Naive thymus-derived CD4-positive, alpha-beta T cell (primary cell): Measurements from ENCODE around the gene PTPRG. TPM values are rescaled to one million over a fixed set of nuclear protein-coding genes. Genes with fewer than 3 reads are reported as not detected.

ENCODE experiments used
- ATAC-seq: fragments of 150-1000 bp; cut with Tn5 transposase; 2 replicates; pipeline ENCODE4 v1.10.0; 2021; ENCODE audit warnings: mild to moderate bottlenecking, moderate library complexity
- CTCF ChIA-PET: fragments of 350-600 bp; sonication (Branson Sonifier 250); formaldehyde crosslinking; loops from one replicate; lab custom pipeline; 2021; ENCODE audit warnings: antibody characterized with exemption; lab: Charles Lee
- POLR2A ChIA-PET: fragments of 350-600 bp; sonication (Branson Sonifier 250); formaldehyde crosslinking; loops from one replicate; lab custom pipeline; 2021; ENCODE audit warnings: antibody characterized with exemption, inconsistent platforms; lab: Charles Lee
- DNase-seq, 9 donors: peaks; one replicate each; pipeline versions ENCODE4 v3.0.0 to v3.0.0-alpha.2; 2020 to 2022; ENCODE audit warnings: mixed read lengths in 1 of 9
- H3K27ac ChIP-seq: one replicate; pipeline ENCODE4 v1.7.0; 2013; ENCODE audit warnings: mild to moderate bottlenecking, low read depth, low read length, moderate library complexity
- H3K27me3 ChIP-seq, 2 donors: one replicate each; pipeline ENCODE4 v1.7.0; 2013; ENCODE audit warnings: low read length in 2 of 2, mild to moderate bottlenecking in 2 of 2, moderate library complexity in 2 of 2; ENCODE audit not compliant: control insufficient read depth in 2 of 2, insufficient read depth in 2 of 2
- H3K36me3 ChIP-seq, 3 experiments: 1 replicate in 2 of 3; 2 replicates in 1 of 3; pipeline ENCODE4 v1.7.0; 2013; ENCODE audit warnings: low read length in 3 of 3, mild to moderate bottlenecking in 3 of 3, moderate library complexity in 1 of 3; ENCODE audit not compliant: insufficient read depth in 3 of 3, control insufficient read depth in 2 of 3
- H3K4me1 ChIP-seq, 2 donors: one replicate each; pipeline ENCODE4 v1.7.0; 2013; ENCODE audit warnings: low read length in 2 of 2, mild to moderate bottlenecking in 2 of 2, moderate library complexity in 1 of 2; ENCODE audit not compliant: control insufficient read depth in 2 of 2, insufficient read depth in 2 of 2
- H3K4me3 ChIP-seq: 2 replicates; pipeline ENCODE4 v1.7.0; 2013; ENCODE audit warnings: mild to moderate bottlenecking, low read length
- H3K9me3 ChIP-seq, 3 experiments: 1 replicate in 2 of 3; 2 replicates in 1 of 3; pipeline ENCODE4 v1.7.0; 2013; ENCODE audit warnings: low read length in 3 of 3; ENCODE audit not compliant: control insufficient read depth in 2 of 3
- H3K27ac Mint-ChIP-seq, 9 donors: one replicate each; pipeline ENCODE4 v1.8.0; 2020 to 2022; ENCODE audit warnings: mixed read lengths in 9 of 9, mild to moderate bottlenecking in 8 of 9, moderate library complexity in 5 of 9, inconsistent platforms in 2 of 9
- H3K27me3 Mint-ChIP-seq, 5 donors: one replicate each; pipeline ENCODE4 v1.8.0; 2021 to 2022; ENCODE audit warnings: mixed read lengths in 5 of 5, mild to moderate bottlenecking in 1 of 5
- H3K36me3 Mint-ChIP-seq, 5 donors: one replicate each; pipeline ENCODE4 v1.8.0; 2020 to 2022; ENCODE audit warnings: mixed read lengths in 5 of 5, mild to moderate bottlenecking in 3 of 5, inconsistent platforms in 1 of 5
- H3K4me1 Mint-ChIP-seq, 7 donors: one replicate each; pipeline ENCODE4 v1.8.0; 2020 to 2022; ENCODE audit warnings: mixed read lengths in 7 of 7, mild to moderate bottlenecking in 3 of 7, inconsistent platforms in 1 of 7
- H3K4me3 Mint-ChIP-seq, 10 donors: one replicate each; pipeline ENCODE4 v1.8.0; 2020 to 2022; ENCODE audit warnings: mild to moderate bottlenecking in 10 of 10, mixed read lengths in 10 of 10, moderate library complexity in 6 of 10, inconsistent platforms in 2 of 10
- H3K9me3 Mint-ChIP-seq, 11 donors: one replicate each; pipeline ENCODE4 v1.8.0; 2020 to 2022; ENCODE audit warnings: mixed read lengths in 11 of 11, mild to moderate bottlenecking in 4 of 11, inconsistent platforms in 1 of 11, moderate library complexity in 1 of 11
- intact Hi-C, 2 donors: fragments of 100-400 bp; cut with micrococcal nuclease; formaldehyde crosslinking; loops; one replicate each; pipeline ENCODE4 v1.15.1; 2023
- polyA plus RNA-seq, 2 donors: library from polyadenylated mRNA; unstranded; fragments of 300-500 nt; fragmentation: Illumina TruSeq; gene quantifications; one replicate each; pipeline ENCODE4 v1.2.3, GENCODE V29; 2021
- total RNA-seq, 6 experiments: library from RNA in 5 of 6; stranded (reverse) in 5 of 6; gene quantifications; 1 replicate in 5 of 6; 2 replicates in 1 of 6; pipeline ENCODE4 v1.2.3 and lab custom pipeline; 2021 to 2026

The PTPRG gene
- total and polyA plus RNA-seq, 7 experiments from 2014 or later = 0.17 to 1.7 TPM; not detected in 5

DNA sequence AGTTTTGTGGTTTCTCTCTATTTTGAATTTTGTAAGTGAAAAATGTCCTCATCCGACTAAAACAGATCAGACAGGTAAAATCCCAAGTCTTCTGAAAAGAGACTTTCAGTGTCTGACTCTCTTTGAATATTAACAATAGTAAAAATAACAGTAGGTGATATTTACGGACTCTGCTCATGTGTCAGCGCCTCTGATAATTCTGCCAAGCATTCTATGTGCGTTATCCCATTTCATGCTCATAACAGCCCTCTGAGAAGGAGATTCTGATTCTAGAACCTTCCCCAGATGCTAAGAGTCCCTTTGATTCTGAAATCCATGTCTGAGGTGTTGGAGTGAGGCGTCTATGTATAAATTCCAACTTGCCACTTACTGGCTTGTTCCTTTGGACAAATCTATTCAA is 529.1 kb downstream of the PTPRG start:
- no peaks in the 10 kb centered on the region for H3K4me1 ChIP-seq
- Mint-ChIP-seq H3K36me3 (no peaks in the 10 kb centered on the region), H3K27me3 (peaks cover 2 to 14% (median 8%) of the 10 kb centered on the region in 5 donors), H3K9me3 (peaks cover 0 to 2% (median 0%) of the 10 kb centered on the region in 11 donors), H3K4me1 (no peaks in the 10 kb centered on the region), H3K27ac (no peak overlapping the region), H3K4me3 (no peak overlapping the region)
- ChIA-PET POLR2A (no interaction called here), CTCF (no interaction called here)
- H3K27ac ChIP-seq = no peak overlapping the region
- no peak overlapping the region for H3K4me3 ChIP-seq
- DNase-seq = no peak
- no peak for ATAC-seq
- no peaks in the 10 kb centered on the region for H3K27me3 ChIP-seq
- intact Hi-C loops = no loop called here
- no peaks in the 10 kb centered on the region for H3K9me3 ChIP-seq
- H3K36me3 ChIP-seq = no peaks in the 10 kb centered on the region

DNA sequence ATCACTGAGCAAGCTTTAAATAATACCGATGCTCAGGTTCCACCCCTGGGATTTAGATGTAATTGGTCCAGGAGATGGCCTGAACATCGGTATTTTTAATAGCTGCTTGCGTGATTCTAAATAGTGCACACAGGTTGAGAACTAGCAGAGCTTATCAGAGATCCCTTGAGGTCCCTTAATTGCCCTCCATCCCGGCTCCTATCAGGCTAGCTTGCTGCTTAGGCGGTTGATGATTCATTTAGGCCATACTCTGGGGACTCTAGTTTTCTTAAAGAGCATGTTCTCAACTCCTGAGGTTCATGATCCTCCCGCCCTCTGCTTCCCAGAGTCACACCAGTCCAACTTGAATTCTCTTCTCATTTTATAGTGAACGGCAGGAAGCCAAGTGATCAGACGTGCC is 531.7 kb downstream of the PTPRG start:
- no peaks in the 10 kb centered on the region for H3K36me3 ChIP-seq
- POLR2A ChIA-PET = no interaction called here
- H3K27me3 Mint-ChIP-seq = peaks cover 0 to 14% (median 8%) of the 10 kb centered on the region in 5 donors
- no peak for DNase-seq
- no peaks in the 10 kb centered on the region for H3K9me3 ChIP-seq
- intact Hi-C loops = no loop called here
- no peaks in the 10 kb centered on the region for H3K36me3 Mint-ChIP-seq
- H3K4me1 ChIP-seq = no peaks in the 10 kb centered on the region
- no peaks in the 10 kb centered on the region for H3K4me1 Mint-ChIP-seq
- H3K9me3 Mint-ChIP-seq = peaks cover 0 to 1% (median 0%) of the 10 kb centered on the region in 11 donors
- H3K4me3 Mint-ChIP-seq = no peak overlapping the region
- no peak overlapping the region for H3K4me3 ChIP-seq
- no peaks in the 10 kb centered on the region for H3K27me3 ChIP-seq
- H3K27ac Mint-ChIP-seq = no peak overlapping the region
- H3K27ac ChIP-seq = no peak overlapping the region
- no peak for ATAC-seq
- CTCF ChIA-PET = no interaction called here

DNA sequence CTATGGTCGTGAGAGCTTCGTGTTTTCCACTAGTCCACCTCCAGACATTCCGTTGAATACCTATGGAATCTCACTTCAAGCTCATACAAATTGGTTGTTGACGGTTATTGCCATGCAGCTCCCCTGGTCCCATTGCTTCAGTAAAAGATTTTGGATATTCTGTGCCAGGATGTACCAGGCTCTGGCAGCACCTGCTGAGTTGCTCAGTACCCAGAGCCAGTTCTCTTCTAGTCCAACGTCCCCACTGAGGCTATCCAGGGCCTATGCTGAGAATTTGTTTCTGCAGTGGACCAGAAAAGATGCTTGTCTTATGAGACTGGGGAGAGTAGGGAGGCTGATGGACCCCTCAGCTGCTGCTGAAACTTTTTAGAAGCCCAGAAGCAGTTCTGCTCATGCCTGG is 533.1 kb downstream of the PTPRG start:
- no peak overlapping the region for H3K4me3 ChIP-seq
- POLR2A ChIA-PET = no interaction called here
- no peaks in the 10 kb centered on the region for H3K4me1 ChIP-seq
- no peaks in the 10 kb centered on the region for H3K27me3 ChIP-seq
- no peaks in the 10 kb centered on the region for H3K9me3 ChIP-seq
- CTCF ChIA-PET = no interaction called here
- no peaks in the 10 kb centered on the region for H3K4me1 Mint-ChIP-seq
- no peak overlapping the region for H3K4me3 Mint-ChIP-seq
- H3K27me3 Mint-ChIP-seq = peaks cover 0 to 14% (median 4%) of the 10 kb centered on the region in 5 donors
- no peak for ATAC-seq
- H3K27ac ChIP-seq = no peak overlapping the region
- H3K36me3 Mint-ChIP-seq = no peaks in the 10 kb centered on the region
- H3K9me3 Mint-ChIP-seq = peaks cover 0 to 1% (median 0%) of the 10 kb centered on the region in 11 donors
- no peaks in the 10 kb centered on the region for H3K36me3 ChIP-seq
- H3K27ac Mint-ChIP-seq = no peak overlapping the region
- DNase-seq = no peak
- intact Hi-C loops = no loop called here

DNA sequence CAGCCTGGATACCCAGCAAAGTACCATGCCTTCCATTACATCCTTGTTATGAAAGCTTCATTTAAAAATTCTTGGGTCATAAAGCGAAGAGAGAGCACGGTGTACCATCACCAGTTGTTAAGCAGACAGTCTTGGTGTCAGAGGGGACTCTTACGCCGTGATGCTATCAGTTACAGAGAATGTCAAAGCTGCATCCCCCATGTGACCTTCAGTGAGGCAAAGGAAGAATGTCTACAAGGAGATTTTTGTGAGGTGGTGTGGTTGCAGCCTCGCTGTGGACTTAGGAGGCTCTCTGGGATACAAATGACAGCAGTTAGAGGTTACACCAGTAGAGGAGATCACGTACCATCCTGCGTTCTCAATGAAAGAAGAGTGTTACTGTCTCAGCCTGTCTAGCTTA is 533.7 kb downstream of the PTPRG start:
- ChIA-PET POLR2A (no interaction called here), CTCF (no interaction called here)
- no peaks in the 10 kb centered on the region for H3K4me1 Mint-ChIP-seq
- Histone ChIP-seq H3K27ac (no peak overlapping the region), H3K4me1 (no peaks in the 10 kb centered on the region), H3K36me3 (no peaks in the 10 kb centered on the region), H3K9me3 (no peaks in the 10 kb centered on the region), H3K27me3 (no peaks in the 10 kb centered on the region), H3K4me3 (no peak overlapping the region)
- peaks cover 0 to 14% (median 3%) of the 10 kb centered on the region in 5 donors for H3K27me3 Mint-ChIP-seq
- no peak overlapping the region for H3K4me3 Mint-ChIP-seq
- DNase-seq (no peak), ATAC-seq (no peak)
- intact Hi-C loops = no loop called here
- H3K9me3 Mint-ChIP-seq = peaks cover 0 to 1% (median 0%) of the 10 kb centered on the region in 11 donors
- no peaks in the 10 kb centered on the region for H3K36me3 Mint-ChIP-seq
- no peak overlapping the region for H3K27ac Mint-ChIP-seq

DNA sequence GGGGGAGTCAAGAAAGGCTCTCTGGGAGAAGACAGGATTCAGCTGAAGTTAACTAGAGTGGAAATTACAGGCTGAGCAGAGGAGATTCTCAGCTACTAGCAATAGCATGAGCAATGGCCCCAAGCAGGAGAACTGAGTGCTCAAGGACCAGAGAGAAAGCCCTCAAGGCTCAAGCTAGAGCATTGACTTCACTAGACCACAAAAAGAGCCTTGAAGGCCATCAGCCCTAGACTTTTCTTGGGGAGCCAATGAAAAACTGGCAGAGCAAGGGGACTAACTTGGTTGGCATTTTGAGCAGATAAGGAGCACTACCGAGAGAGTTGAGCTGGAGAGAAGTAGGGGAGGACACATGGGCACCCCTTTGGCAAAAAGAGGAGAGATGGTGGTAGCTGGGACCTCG is 534.4 kb downstream of the PTPRG start:
- Mint-ChIP-seq H3K27ac (no peak overlapping the region), H3K4me3 (no peak overlapping the region), H3K4me1 (no peaks in the 10 kb centered on the region), H3K9me3 (peaks cover 0 to 1% (median 0%) of the 10 kb centered on the region in 11 donors), H3K27me3 (peaks cover 0 to 11% (median 3%) of the 10 kb centered on the region in 5 donors), H3K36me3 (no peaks in the 10 kb centered on the region)
- no peaks in the 10 kb centered on the region for H3K4me1 ChIP-seq
- DNase-seq (no peak), ATAC-seq (no peak)
- no peak overlapping the region for H3K4me3 ChIP-seq
- H3K36me3 ChIP-seq = no peaks in the 10 kb centered on the region
- no peak overlapping the region for H3K27ac ChIP-seq
- intact Hi-C loops = no loop called here
- POLR2A ChIA-PET = no interaction called here
- H3K27me3 ChIP-seq = no peaks in the 10 kb centered on the region
- CTCF ChIA-PET = no interaction called here
- H3K9me3 ChIP-seq = no peaks in the 10 kb centered on the region

DNA sequence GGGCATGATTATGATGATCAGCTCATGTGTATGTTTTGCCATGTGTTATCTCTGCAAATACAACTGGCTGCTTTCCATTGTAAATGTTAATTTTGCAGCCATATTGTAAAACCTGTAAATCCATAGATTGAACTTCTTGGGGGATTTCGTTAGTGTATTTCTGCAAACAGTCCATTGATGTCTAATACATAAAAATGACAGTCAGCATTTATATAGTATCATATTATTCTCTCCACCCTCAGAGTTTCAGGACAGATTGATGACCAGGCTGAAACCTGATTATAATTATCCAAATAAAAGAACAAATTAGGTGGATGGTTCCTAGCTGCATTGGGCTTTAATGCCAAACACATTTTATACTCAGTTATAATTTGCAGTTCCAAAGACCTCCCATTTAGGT is 535.1 kb downstream of the PTPRG start:
- H3K36me3 Mint-ChIP-seq = no peaks in the 10 kb centered on the region
- ATAC-seq = no peak
- no peak overlapping the region for H3K27ac Mint-ChIP-seq
- H3K27me3 Mint-ChIP-seq = peaks cover 0 to 5% (median 3%) of the 10 kb centered on the region in 5 donors
- H3K4me1 ChIP-seq = no peaks in the 10 kb centered on the region
- no peak overlapping the region for H3K4me3 Mint-ChIP-seq
- no peaks in the 10 kb centered on the region for H3K9me3 ChIP-seq
- POLR2A ChIA-PET = no interaction called here
- H3K4me3 ChIP-seq = no peak overlapping the region
- DNase-seq = no peak
- H3K27ac ChIP-seq = no peak overlapping the region
- H3K36me3 ChIP-seq = no peaks in the 10 kb centered on the region
- intact Hi-C loops = no loop called here
- CTCF ChIA-PET = no interaction called here
- H3K27me3 ChIP-seq = no peaks in the 10 kb centered on the region
- peaks cover 0 to 1% (median 0%) of the 10 kb centered on the region in 11 donors for H3K9me3 Mint-ChIP-seq
- H3K4me1 Mint-ChIP-seq = no peaks in the 10 kb centered on the region

DNA sequence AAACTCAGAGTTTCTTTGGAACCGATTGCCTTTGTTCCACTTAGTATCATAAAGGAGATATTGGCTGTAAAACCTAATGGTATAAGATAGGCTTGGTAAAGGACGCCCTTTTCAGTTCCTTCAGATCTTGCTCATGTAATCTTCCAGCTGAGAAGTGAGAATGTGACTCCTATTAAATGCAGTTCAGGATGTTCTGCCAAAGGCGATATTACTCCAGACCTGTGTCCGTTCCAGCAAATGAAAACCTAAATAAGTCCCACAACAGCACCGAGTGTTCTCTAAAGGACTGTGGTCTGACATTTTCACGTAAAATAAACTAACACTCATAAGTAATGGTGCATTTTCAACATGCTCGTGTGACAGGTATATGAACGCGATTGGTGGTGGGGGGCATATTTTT is 535.8 kb downstream of the PTPRG start:
- intact Hi-C loops = no loop called here
- DNase-seq = no peak
- no peak overlapping the region for H3K27ac Mint-ChIP-seq
- POLR2A ChIA-PET = no interaction called here
- Histone ChIP-seq H3K36me3 (no peaks in the 10 kb centered on the region), H3K4me3 (no peak overlapping the region), H3K27ac (no peak overlapping the region), H3K9me3 (no peaks in the 10 kb centered on the region), H3K27me3 (no peaks in the 10 kb centered on the region), H3K4me1 (no peaks in the 10 kb centered on the region)
- CTCF ChIA-PET = no interaction called here
- peaks cover 0 to 5% (median 3%) of the 10 kb centered on the region in 5 donors for H3K27me3 Mint-ChIP-seq
- H3K36me3 Mint-ChIP-seq = no peaks in the 10 kb centered on the region
- peaks cover 0 to 1% (median 0%) of the 10 kb centered on the region in 11 donors for H3K9me3 Mint-ChIP-seq
- no peaks in the 10 kb centered on the region for H3K4me1 Mint-ChIP-seq
- no peak overlapping the region for H3K4me3 Mint-ChIP-seq
- ATAC-seq = no peak
